UCSD-AML1 (cell line): ENCODE measurements around the gene PRDM12.

Experiments
- DNase-seq: peaks from one replicate; lab custom pipeline; 2025; ENCODE audit not compliant: unreplicated experiment; lab: John Stamatoyannopoulos, UW

The PRDM12 gene

GRCh38 chr9:130635721-130636647, 28.4 kb upstream of the PRDM12 start:
- no peak for DNase-seq

GRCh38 chr9:130636648-130637020, 27.8 kb upstream of the PRDM12 start:
- DNase-seq: no peak

- DNase-seq: no peak
Observed at GRCh38 chr9:130638284-130639123, 25.9 kb upstream of the PRDM12 start.

GRCh38 chr9:130639124-130639765, 25.1 kb upstream of the PRDM12 start:
- no peak for DNase-seq

GRCh38 chr9:130639866-130640555, 24.4 kb upstream of the PRDM12 start:
- no peak for DNase-seq

GRCh38 chr9:130640681-130641080, 23.7 kb upstream of the PRDM12 start:
- no peak for DNase-seq

- DNase-seq: no peak
Observed at GRCh38 chr9:130642926-130643325, 21.5 kb upstream of the PRDM12 start.

GRCh38 chr9:130651221-130651620, 13.2 kb upstream of the PRDM12 start:
- DNase-seq: no peak

- no peak for DNase-seq
Observed at GRCh38 chr9:130651752-130652151, 12.6 kb upstream of the PRDM12 start.

- DNase-seq: no peak
Observed at GRCh38 chr9:130654879-130655278, 9.5 kb upstream of the PRDM12 start.

- no peak for DNase-seq
Observed at GRCh38 chr9:130658893-130659698, 5.3 kb upstream of the PRDM12 start.

GRCh38 chr9:130659699-130660248, 4.6 kb upstream of the PRDM12 start:
- no peak for DNase-seq

- DNase-seq: no peak
Observed at GRCh38 chr9:130660326-130660682, 4.1 kb upstream of the PRDM12 start.

- no peak for DNase-seq
Observed at GRCh38 chr9:130660683-130661450, 3.5 kb upstream of the PRDM12 start.

- no peak for DNase-seq
Observed at GRCh38 chr9:130661451-130662098, 2.8 kb upstream of the PRDM12 start.

- DNase-seq: no peak
Observed at GRCh38 chr9:130662099-130662969, 2.1 kb upstream of the PRDM12 start.

GRCh38 chr9:130662970-130663257, 1.5 kb upstream of the PRDM12 start:
- DNase-seq: no peak
